Activated CD8-positive, alpha-beta memory T cell treated with anti-CD3 and anti-CD28 coated beads, Interleukin-2, amount 50 U/mL, for 1 hour (primary cell): ENCODE results near the gene SNCB.
A peak's percentile ranks its signal among the peaks of the same experiment; 100 is the strongest.

Experiments
- DNase-seq: peaks from one replicate; pipeline ENCODE4 v3.0.0-alpha.2; 2020; ENCODE audit errors: extremely low read depth

The SNCB gene

DNA sequence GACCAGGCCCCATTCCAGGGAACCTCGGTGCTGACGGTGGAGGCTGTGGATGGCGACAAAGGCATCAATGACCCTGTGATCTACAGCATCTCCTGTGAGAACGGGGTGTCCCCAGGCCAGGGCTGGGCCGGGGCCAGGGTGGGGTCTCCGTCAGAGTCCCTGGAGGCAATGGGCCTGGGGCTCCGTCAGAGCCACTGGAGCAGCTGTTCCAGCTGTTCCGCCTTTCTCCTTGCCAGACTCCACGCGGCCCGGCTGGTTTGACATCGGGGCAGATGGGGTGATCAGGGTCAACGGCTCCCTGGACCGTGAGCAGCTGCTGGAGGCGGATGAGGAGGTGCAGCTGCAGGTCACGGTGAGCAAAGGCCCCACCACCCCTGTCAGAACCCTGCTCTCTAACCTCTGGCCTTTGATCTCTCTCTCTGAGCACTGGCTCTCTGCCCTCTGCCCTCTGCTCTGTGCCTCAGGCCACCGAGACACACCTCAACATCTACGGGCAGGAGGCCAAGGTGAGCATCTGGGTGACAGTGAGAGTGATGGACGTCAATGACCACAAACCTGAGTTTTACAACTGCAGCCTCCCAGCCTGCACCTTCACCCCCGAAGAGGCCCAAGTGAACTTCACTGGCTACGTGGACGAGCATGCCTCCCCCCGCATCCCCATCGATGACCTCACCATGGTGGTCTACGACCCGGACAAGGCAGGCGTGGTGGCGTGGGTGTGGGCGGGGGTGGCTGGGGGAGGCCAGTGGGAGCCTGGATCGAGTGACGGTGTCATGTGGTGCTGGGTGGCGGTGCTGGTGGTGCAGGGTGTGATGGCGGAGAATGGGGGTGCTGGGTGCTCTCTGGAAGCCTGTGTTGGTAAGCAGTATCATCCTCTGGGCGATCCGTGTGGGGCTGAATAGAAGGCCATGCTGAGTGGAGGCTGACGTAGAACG, 54.6 kb downstream of the SNCB start:
- no peak for DNase-seq

DNA sequence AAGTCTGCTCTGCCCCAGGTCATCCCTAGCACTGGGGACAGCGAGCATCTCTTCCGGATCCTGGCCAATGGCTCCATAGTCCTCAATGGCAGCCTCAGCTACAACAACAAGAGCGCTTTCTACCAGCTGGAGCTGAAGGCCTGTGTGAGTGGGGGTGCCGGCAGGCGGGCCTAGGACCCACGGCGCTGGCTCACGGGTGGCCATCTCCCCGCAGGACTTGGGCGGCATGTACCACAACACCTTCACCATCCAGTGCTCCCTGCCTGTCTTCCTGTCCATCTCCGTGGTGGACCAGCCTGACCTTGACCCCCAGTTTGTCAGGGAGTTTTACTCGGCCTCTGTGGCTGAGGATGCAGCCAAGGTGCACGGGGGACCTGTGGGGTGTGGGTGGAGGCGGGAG, 55.3 kb downstream of the SNCB start:
- DNase-seq: no peak

DNA sequence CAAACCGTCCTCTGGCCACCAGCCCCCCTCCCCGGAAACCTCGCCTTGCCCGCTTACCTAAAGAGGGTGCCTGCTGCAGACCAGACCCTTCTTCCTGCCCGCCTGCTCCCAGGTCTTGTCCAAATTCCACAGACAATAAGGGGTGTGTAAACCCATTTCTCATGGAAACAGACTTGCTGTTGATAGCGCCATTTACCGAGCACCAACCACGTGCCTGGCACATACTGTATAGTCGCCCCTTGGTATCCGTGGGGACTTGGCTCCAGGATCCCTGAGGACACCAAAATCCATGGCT, 56.1 kb downstream of the SNCB start:
- no peak for DNase-seq

DNA sequence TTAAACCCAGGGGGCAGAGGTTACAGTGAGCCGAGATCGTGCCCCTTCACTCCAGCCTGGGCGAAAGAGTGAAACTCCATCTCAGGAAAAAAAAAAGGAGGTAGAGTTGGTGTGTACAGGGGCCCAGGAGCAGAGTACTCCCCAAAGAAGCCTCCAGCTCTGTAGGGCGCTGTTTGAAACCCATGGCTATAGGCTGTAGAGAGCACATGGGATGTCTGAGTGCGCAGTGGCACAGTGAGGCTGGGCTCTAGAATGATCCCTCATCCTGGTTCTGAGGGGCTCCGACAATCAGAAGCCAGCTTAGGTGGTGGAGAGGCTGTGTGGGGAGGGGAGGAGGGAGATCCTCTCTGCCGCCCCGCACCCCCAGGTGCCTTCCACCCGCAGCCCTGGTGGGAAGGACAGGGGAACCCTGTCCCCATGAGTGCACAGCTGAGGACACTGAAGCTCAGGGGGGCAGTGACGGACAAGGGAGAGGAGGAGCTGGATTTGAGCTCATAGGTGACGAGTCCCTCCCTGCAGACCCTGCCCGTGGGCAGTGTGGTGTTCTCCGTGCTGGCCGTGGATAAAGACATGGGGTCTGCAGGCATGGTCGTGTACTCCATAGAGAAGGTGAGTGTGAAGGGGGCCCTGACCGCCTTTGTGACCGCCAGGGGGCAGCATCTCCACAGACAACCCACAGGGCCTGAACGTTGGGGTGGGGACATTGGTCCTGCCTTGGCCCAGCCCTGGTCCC, 56.6 kb downstream of the SNCB start:
- peak; percentile 51 for DNase-seq
